Measurements from ENCODE around the gene MS4A15.

Gene MS4A15

GRCh38 chr11:60719391-60719790 is 37.3 kb upstream of the MS4A15 start:
- DNase-seq (ENCODE audit: low read depth), result no peak
- no peak overlapping the region for H3K4me3 ChIP-seq (ENCODE audit: low read depth, low read length)
- no peak for TF ChIP-seq CTCF (IDR thresholded peaks at IDR 0.05; ENCODE audit: insufficient read depth, low read depth, low read length, missing control alignments)

GRCh38 chr11:60720460-60720859 is 36.2 kb upstream of the MS4A15 start:
- DNase-seq (ENCODE audit: low read depth), result no peak
- H3K4me3 ChIP-seq (ENCODE audit: low read depth, low read length), result no peak overlapping the region
- TF ChIP-seq CTCF (IDR thresholded peaks at IDR 0.05; ENCODE audit: insufficient read depth, low read depth, low read length, missing control alignments), result no peak

- no peak within 1 kb of the TSS for H3K4me3 ChIP-seq (ENCODE audit: low read depth, low read length)
- no peak for DNase-seq (ENCODE audit: low read depth)
- TF ChIP-seq CTCF (IDR thresholded peaks at IDR 0.05; ENCODE audit: insufficient read depth, low read depth, low read length, missing control alignments), result no peak
Observed at GRCh38 chr11:60724420-60724819, 32.2 kb upstream of the MS4A15 start, which contains the start of gene MS4A18. MS4A18 (plus strand) TSS chr11:60724720.

GRCh38 chr11:60725592-60725991 is 31.1 kb upstream of the MS4A15 start:
- no peak overlapping the region for H3K4me3 ChIP-seq (ENCODE audit: low read depth, low read length)
- TF ChIP-seq CTCF (IDR thresholded peaks at IDR 0.05; ENCODE audit: insufficient read depth, low read depth, low read length, missing control alignments), result no peak
- DNase-seq (ENCODE audit: low read depth), result no peak

GRCh38 chr11:60731586-60731985 is 25.1 kb upstream of the MS4A15 start:
- DNase-seq (ENCODE audit: low read depth), result no peak
- no peak for TF ChIP-seq CTCF (IDR thresholded peaks at IDR 0.05; ENCODE audit: insufficient read depth, low read depth, low read length, missing control alignments)
- H3K4me3 ChIP-seq (ENCODE audit: low read depth, low read length), result no peak overlapping the region

- no peak for DNase-seq (ENCODE audit: low read depth)
- no peak for TF ChIP-seq CTCF (IDR thresholded peaks at IDR 0.05; ENCODE audit: insufficient read depth, low read depth, low read length, missing control alignments)
- H3K4me3 ChIP-seq (ENCODE audit: low read depth, low read length), result no peak overlapping the region
Observed at GRCh38 chr11:60734279-60734678, 22.4 kb upstream of the MS4A15 start.

GRCh38 chr11:60739114-60739513 is 17.6 kb upstream of the MS4A15 start:
- TF ChIP-seq CTCF (IDR thresholded peaks at IDR 0.05; ENCODE audit: insufficient read depth, low read depth, low read length, missing control alignments), result no peak
- DNase-seq (ENCODE audit: low read depth), result no peak
- H3K4me3 ChIP-seq (ENCODE audit: low read depth, low read length), result no peak overlapping the region

Measured in GM12865 (cell line).